GM19328 (cell line): ENCODE results near the gene SIRT5.

ENCODE experiments used
- ATAC-seq: cut with Tn5 transposase; IDR thresholded peaks from one replicate; pipeline ENCODE4 v1.9.1; 2021; ENCODE audit warnings: mild to moderate bottlenecking, moderate library complexity; ENCODE audit not compliant: unreplicated experiment

SIRT5 gene

GRCh38 chr6:13574571-13575376 lies at the start of gene SIRT5:
SIRT5 (plus strand) TSS chr6:13574601; CDS start chr6:13584111, 9,510 bp downstream.
- ATAC-seq, result peak; percentile 64

GRCh38 chr6:13524801-13525508 lies 49.4 kb upstream of the SIRT5 start:
- ATAC-seq, result no peak

DNA sequence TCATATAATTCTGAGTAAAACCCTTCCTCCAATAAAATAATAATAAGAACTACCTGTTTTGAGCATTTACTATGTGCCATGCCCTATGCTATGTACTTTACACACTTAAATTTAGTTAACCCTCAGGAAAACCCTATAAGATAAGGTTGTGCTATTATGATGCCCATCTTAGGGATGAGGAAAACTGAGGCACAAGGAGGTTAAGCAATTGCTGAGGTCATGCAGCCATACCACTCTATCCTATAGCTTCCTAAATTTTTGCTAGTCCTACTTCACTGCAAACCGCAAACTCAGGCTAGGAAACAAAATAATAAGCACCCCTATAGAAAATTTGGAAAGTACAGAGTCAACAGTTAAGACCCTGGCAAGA lies 48.1 kb upstream of the SIRT5 start:
- no peak for ATAC-seq

DNA sequence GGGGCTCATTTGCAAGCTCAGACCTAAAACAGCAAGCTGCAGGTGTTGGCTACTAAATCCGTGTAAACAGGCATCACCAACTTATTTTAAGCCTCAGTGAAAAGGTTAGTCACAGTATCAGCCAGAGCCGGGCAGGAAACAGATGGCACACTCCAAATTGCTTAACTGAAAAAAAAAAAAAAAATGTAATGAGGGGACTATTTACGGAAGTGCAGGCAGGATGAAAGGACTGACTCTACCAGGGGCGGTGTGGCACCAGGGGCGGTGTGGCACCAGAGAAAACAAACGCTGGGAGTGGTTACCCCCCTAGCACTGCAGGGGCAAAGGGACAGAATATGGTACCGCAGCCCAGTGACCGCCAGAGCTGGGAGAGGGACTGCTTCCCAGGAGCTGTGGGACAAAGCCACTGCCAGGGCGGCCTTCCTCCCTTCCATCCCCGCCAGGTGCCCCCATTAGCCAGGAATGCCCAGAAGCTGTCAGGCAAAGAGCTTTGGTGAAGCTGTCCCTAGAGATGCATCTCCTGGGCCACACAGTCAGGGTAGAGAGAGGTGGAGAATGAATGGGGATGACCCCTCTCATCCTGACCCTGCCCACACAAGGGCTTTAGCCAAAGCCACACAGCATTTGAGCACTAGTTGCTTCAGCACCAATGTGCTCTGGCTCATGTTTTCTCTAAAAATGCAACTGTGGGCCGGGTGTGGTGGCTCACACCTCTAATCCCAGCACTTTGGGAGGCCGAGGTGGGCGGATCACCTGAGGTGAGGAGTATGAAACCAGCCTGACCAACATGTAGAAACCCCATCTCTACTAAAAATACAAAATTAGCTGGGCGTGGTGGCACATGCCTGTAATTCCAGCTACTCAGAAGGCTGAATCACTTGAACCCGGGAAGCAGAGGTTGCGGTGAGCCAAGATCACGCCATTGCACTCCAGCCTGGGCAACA lies 47.4 kb upstream of the SIRT5 start:
- ATAC-seq, result peak; percentile 74

GRCh38 chr6:13527671-13528056 lies 46.7 kb upstream of the SIRT5 start:
- no peak for ATAC-seq

GRCh38 chr6:13528232-13528631 lies 46.2 kb upstream of the SIRT5 start:
- no peak for ATAC-seq

DNA sequence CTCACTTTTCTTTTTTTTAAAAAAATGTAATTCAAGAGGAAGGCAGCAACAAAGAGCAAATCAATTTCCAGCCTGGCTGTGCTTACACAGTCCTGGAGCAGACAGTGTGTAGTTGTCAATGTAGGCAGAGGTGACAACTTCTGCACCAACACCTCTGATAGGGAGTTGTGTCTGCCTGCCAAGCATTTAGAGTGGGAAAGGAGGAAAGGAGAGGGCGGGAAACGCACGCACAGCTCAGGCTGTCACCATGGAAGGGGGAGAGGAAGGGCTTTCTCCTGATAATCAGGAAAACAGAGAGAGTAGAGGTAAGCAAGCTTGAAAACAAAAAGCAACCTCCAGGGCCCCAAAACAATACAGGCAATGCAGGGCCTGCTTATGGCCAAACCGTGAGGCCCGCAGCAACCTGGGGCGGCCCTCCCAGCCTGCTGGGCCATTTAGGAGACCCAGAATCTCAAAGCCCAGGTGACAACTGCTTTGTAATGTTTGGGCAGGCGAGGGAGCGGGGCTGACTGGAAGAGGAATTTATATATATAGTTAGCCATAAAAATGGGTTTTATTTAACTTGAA lies 45.5 kb upstream of the SIRT5 start:
- ATAC-seq, result no peak

GRCh38 chr6:13531956-13532355 lies 42.4 kb upstream of the SIRT5 start:
- ATAC-seq, result no peak

GRCh38 chr6:13534536-13534935 lies 39.9 kb upstream of the SIRT5 start:
- ATAC-seq, result no peak

DNA sequence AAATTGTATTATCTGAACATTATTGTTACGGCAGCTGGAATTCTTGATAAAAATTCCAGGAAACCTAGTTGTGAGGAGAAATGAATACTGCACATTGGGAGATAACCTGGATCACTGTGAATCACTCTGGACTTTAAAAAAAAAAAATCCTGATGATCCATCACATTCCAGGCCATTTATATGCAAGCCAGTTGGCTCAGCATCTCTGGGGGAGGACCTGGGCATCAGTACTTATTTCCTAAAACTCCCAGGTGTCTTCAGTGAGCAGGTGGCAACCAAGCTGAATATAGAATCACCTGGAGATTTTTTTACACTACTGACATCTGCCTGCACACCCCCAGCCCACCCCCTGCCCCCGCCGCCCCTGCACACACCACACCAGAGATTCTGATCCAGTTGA lies 39.1 kb upstream of the SIRT5 start:
- no peak for ATAC-seq

GRCh38 chr6:13536796-13537526 lies 37.4 kb upstream of the SIRT5 start:
- ATAC-seq, result no peak

- ATAC-seq, result no peak
Measured at GRCh38 chr6:13537527-13537897, 36.9 kb upstream of the SIRT5 start.

GRCh38 chr6:13538084-13538483 lies 36.3 kb upstream of the SIRT5 start:
- no peak for ATAC-seq

DNA sequence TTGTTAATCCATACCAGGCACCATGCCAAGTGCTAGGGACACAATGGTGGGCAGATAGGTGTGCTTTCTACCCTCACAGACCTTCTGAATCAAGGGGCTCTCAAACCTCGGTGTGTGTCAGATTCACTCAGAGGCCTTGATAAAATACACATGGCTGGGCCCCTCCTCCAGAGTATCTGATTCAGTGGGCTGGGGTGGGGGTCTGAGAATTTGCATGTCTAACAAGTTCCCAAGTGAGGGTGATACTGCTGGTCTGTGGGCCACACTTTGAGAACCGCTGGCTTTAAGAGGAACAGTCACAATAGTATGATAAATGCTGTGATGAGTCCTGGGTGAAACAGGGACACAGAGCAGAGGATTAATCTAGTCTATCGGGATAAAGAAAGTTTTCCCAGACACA lies 35.8 kb upstream of the SIRT5 start:
- ATAC-seq, result no peak

GRCh38 chr6:13539572-13539971 lies 34.8 kb upstream of the SIRT5 start:
- ATAC-seq, result no peak

GRCh38 chr6:13541496-13541895 lies 32.9 kb upstream of the SIRT5 start:
- ATAC-seq, result no peak

DNA sequence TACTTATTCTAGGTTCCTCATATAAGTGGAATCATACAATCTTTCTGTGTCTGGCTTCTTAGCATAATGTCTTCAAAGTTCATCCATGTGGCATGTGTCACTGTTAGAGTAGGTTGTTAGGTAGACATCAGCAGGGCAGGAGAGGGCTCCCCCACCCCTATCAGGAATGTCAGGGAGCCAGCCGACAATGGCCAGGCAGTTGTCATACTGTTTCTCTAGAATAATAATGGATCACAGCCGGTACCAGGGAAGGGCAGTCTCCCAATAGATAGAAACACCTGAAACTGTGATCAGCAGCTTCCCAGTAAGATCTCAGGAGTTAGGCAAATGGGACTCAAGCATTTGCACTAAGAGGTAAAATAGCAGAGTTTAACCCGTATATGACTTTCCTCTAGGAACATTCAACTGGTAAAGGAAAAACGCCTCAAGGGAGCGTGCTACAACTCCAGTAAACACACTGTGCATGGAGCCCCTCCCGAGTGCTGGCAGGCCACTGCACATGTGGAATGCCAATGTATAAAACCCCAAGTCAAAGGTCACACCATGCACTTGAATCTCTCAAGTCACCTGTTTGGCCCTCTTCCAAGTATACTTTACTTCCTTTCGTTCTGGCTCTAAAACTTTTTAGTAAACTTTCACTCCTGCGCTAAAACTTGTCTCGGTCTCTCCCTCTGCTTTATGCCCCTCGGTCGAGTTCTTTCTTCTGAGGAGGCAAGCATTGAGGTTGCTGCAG lies 29.8 kb upstream of the SIRT5 start:
- ATAC-seq, result no peak

- ATAC-seq, result no peak
Measured at GRCh38 chr6:13545885-13546284, 28.5 kb upstream of the SIRT5 start.

DNA sequence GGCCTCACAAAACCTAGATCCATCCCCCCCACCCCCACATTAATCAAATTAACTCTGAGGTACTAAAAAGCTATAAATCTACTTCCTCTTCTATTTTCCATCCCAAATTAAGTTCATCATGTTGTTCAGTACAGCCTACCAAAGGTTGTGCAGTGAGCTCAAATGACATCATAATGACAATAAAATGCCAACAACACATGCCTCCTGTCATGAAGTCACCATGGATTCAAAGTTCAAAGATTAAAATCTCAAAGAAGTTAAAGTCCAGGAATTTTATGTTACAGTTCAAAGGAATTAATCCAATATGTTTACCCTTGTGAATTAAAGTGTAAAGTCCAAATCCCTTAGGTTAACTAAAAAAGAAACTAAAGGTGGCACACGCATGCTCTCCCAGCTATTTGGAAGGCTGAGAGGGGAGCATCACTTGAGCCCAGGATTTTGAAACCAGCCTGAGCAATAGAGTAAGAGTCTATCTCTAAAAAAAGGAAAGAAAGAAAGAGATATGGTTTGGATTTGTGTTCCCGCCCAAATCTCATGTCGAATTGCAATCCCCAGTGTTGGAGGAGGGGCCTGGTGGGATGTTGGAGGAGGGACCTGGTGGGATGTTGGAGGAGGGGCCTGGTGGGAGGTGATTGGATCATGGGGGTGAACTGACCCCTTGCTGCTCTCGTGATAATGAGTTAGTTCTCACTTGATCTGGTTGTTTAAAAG lies 25.7 kb upstream of the SIRT5 start:
- ATAC-seq, result no peak
